Measurements from ENCODE around the gene NEK1.
"Not testable (repeated sequence)": the region's sequence is repeated elsewhere in the genome, so short reads cannot be mapped to it uniquely, and the experiment has no call there.

Gene NEK1

DNA sequence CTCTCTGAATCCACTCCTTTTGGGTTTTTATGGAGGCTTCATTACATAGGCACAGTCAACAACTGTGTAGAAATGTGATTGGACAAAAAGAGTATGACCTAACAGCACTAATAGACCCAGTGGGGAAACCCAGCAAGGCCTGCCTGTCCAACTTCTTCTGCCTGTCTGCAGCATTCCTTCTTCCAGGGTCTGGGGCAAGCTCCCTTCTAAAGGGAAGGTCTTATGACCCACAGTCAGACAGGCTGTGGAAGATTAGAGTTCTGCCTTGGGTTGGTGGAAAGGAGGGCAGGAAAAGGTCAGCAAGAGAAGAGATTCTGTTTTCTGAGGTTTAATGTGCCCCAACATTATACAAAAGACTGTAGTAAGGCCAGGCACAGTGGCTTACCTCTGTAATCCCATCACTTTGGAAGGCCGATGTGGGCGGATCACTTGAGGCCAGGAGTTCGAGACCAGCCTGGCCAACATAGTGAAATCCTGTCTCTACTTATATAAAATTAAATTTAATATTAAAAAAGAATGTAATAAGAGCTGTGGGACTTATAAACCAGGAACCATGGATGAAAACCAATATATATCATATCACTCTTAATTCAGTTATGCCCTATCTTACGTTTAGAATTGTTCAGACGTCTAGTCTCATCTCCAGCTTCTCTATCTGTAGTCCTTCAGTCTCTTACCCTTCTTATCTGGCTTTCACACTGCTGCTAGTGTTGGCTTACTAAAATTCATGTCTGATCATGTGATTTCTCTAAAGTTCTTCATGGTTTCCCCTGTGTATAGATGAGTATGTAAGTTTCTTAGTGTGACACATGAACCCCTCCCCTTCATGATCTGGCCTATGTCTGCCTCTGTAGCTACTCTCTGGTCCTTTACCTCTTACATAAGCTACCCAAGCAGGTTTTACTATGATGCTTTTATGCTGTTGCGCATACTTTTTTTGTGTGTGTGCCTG, 14.2 kb upstream of the NEK1 start:
- no peak for DNase-seq (ENCODE audit: low read depth in 2 of 2)

DNA sequence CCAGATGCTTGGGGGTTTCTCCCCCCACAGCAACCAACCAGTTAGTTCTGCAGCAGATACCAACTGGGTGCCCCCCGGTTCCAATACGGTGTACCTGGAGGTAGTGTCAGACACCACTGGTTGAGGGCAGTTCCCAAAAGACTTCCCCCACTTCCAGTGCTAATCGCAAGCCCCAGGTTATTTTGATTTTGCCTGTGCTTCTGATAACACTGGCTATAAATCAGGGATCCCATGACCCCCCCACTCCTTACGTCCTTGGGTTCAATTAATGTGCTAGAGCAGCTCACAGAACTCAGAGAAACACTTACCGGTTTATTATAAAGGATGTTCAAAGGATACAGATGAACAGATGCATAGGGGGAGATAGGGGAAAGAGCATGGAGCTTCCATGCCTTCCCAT, 13.5 kb upstream of the NEK1 start:
- DNase-seq (ENCODE audit: low read depth in 2 of 2) = no peak

- DNase-seq (ENCODE audit: low read depth in 2 of 2) = not testable (repeated sequence)
These were observed 11.6 kb upstream of the NEK1 start for GRCh38 chr4:169624012-169624411.

DNA sequence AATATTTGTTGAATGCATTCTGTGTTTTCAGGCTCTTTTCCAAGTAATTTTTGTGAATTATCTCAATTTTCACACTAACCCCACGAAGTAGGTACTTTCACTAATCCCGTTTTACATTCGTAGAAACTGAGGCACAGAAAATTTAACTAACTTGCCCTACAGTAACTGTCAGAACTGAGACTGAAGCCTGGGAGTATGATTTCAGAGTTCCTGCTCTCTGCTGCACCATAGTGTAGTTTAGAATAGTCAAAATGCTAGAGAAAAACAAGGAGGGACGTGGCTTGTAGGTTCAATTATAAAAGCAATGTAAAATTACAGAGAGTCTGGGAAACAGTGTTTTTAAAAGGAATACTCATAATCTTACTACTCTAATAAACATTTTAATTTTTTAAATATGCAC, 10.2 kb upstream of the NEK1 start:
- DNase-seq (ENCODE audit: low read depth in 2 of 2) = no peak

- DNase-seq (ENCODE audit: low read depth in 2 of 2) = peak in 1 of 2 donors; percentile 17
These were observed 9.5 kb upstream of the NEK1 start for GRCh38 chr4:169621731-169622492.

DNA sequence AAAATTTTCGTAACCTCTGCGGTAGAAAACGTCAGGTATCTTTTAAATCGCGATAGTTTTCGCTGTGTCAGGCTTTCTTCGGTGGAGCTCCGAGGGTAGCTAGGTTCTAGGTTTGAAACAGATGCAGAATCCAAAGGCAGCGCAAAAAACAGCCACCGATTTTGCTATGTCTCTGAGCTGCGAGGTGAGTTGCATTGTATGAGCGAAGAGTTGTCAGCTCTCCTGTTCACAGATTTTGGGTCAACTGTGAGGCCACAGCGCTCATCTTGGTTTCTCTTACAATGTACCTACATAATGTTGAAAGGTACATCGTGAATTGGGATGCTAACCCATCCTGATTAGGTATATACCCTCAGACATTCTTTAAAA, 8.5 kb upstream of the NEK1 start:
- no peak for DNase-seq (ENCODE audit: low read depth in 2 of 2)

GRCh38 chr4:169619958-169620879, 7.8 kb upstream of the NEK1 start, which contains the start of gene CLCN3:
CLCN3 (plus strand) TSS chr4:169620578; CDS start chr4:169635929, 15,351 bp downstream.
- DNase-seq (ENCODE audit: low read depth in 2 of 2) = peak; percentile 60 to 85

GRCh38 chr4:169619518-169619957, 7.2 kb upstream of the NEK1 start:
- peak in 1 of 2 donors; percentile 29 for DNase-seq (ENCODE audit: low read depth in 2 of 2)

GRCh38 chr4:169618986-169619385, 6.6 kb upstream of the NEK1 start:
- DNase-seq (ENCODE audit: low read depth in 2 of 2) = no peak

GRCh38 chr4:169618286-169618685, 5.9 kb upstream of the NEK1 start:
- DNase-seq (ENCODE audit: low read depth in 2 of 2) = no peak

- no peak for DNase-seq (ENCODE audit: low read depth in 2 of 2)
These were observed 4.9 kb upstream of the NEK1 start for GRCh38 chr4:169617306-169617705.

- no peak for DNase-seq (ENCODE audit: low read depth in 2 of 2)
These were observed 4.5 kb upstream of the NEK1 start for GRCh38 chr4:169616846-169617245.

- no peak for DNase-seq (ENCODE audit: low read depth in 2 of 2)
These were observed 3.2 kb upstream of the NEK1 start for GRCh38 chr4:169615467-169616106.

DNA sequence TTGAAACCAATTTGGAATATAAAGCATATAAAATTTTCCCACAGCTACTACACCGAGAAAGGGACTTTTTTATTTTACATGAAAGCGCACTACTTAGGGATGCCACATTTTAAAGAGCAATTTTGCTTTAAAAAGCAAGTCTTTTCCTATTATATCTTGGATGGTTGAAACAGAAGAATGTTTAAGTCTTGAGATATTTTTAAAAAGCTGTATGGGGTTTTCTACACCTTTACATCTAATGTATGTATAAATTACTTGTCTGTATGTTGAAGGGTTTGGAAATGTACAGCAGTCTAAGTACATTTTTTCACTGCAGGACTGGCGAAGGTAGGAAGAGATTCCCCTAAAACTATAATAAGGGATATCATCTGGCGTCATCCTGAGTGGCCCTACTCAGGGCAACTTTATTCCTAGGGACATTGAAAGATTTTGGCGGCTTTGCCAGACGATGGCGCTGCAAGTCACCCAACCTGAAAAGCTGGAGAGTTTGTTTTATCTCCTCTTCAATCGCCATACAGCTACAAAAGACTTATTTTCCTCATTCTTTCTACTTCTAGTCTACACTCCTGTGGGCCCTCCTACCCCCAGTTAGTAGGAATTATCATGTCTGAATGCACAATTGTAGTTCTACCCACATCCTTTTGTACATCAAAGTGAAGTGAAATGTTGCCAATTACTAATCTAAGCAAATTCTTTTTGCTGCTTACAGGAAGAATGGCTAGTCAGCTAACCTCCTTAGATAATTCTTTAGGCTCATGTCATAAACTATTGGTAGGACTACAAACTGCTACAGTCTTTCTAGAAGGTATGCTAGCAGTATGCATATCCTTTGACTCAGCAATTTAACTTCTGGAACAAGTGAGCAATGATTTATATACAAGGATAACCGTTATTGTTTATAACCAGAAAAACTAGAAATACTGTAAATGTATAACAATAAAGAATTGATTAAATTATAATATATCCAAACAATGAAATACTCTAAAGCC, 782 bp upstream of the NEK1 start:
- DNase-seq (ENCODE audit: low read depth in 2 of 2) = peak; percentile 48 to 55

DNA sequence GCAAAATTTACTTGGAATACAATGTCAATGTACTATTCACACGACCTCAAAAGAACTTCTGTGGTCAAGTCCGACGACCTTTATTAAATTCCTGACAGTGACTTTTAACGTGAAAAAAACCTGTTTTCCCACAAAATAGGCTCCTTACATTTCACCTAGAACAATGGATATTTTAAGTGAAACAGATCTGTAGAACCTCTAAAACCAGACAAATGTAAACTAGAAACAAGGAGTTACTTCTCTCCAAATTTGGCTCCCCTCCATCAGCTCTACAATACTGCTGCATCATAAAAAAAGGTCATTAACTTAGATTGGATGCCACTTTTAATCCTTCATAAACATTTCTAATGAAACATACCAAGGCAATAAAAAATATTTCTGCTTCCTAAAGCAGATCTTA, 1.2 kb downstream of the NEK1 start:
- DNase-seq (ENCODE audit: low read depth in 2 of 2) = no peak

- no peak for DNase-seq (ENCODE audit: low read depth in 2 of 2)
These were observed 7.5 kb downstream of the NEK1 start for GRCh38 chr4:169604903-169605331.

DNA sequence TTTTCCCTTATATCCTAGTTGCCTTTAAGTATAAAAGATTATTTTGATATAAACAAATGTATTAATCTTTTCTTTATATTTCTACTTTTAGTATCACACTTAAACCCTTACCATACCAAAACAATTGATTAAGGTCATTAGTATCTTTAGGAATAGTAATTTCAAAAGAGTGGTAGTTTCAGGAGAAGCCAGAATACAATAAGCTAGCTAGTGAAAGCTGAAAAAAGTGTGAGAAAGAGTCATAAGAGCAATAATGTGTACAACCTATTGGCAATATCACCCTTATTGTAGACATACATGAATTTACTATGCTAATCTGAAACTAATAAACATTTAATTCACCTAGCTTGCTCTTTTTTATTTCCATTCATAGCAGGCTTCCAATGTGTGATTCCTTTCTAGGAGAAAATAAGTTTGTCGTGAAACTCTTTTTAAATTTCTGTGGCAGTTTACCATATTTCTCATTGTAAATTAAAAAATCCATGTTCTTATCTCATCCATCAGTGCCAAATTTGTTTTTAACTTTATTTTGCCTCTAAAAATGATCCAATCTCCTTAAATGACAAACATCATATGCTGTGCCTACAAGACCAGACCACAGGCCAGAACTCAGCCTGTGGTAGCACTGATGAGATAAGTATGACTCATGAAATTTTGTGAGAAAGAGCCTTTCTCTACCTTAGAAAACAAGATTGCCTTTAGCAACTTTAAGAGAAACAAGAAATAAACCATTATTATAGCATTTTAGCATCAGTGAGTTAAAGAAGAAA, 8.1 kb downstream of the NEK1 start:
- no peak for DNase-seq (ENCODE audit: low read depth in 2 of 2)

DNA sequence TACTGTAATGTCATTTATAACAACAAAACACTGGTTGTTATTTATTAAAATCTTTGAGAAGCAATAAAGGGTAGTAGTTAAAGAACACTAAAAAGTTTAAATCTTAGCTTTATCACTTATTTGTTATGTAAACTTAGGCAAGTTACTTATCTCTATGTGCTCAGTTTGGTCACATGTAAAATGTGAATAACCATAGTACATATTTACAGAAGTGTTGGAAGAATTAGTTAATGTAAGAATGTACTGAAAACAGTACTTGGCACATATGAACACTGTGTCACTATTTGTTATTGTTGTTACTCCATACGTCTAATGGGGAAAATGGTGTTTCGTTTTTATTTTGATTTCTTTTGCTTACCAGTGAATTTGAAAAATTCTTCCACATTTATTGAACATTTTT, 9.1 kb downstream of the NEK1 start:
- DNase-seq (ENCODE audit: low read depth in 2 of 2) = no peak

Measured in stimulated activated CD4-positive, alpha-beta T cell treated with anti-CD3 and anti-CD28 coated beads, Interleukin-1b, Interleukin-23, amount 100 ng/mL, for 4 hours (primary cell).